DMS 273 treated with DMSO at 0.1 percent for 48 hours (cell line): ENCODE data around the gene NOL4L.

Source experiments
- DNase-seq: peaks from one replicate; lab custom pipeline; 2025; lab: John Stamatoyannopoulos, UW

The NOL4L gene

GRCh38 chr20:32539817-32540675 lies 45.1 kb downstream of the NOL4L start:
- DNase-seq = no peak

DNA sequence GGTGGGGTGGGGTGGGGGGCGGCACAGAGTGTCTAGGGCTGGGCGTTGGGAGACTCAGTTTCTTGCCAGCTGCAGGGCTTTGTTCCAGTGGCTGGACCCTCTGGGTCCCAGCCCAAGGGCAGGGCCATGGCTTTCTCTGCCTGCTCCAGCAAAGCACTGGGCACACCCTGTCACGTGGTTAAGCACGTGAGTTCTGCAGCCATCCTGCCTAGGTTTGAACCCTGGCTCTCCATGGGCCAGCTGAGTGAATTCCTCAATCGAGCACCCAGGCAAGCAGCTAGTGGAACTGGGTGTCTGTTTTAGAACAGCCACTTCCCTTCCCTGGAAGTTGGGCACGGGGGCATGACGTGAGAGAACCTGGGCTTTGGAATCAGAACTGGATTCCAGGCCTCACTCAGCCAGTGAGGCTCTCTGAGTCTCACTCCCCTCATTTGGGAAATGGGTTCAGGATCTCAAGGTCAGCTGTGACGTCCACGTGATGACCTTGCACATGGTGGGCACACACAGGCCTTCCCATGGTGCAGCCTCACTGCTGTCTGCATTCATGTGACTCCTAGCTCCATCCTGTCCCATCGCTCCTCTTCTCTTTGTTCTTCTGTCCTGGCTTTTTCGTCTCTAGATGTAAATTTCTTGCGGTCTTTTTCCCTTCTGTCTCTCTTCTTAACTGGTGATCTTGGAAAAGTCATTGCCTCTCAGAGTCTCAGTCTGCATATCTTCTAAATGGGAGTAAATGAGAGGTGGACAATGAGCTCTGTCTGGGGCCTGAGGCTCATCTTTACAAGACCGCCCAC lies 45.9 kb downstream of the NOL4L start:
- DNase-seq = no peak

GRCh38 chr20:32538526-32538939 lies 46.6 kb downstream of the NOL4L start:
- DNase-seq = no peak

- no peak for DNase-seq
These were observed 47.2 kb downstream of the NOL4L start for GRCh38 chr20:32537657-32538525.

GRCh38 chr20:32536851-32537656 lies 48.1 kb downstream of the NOL4L start:
- no peak for DNase-seq

- peak; percentile 75 for DNase-seq
These were observed 48.9 kb downstream of the NOL4L start for GRCh38 chr20:32535953-32536823.

DNA sequence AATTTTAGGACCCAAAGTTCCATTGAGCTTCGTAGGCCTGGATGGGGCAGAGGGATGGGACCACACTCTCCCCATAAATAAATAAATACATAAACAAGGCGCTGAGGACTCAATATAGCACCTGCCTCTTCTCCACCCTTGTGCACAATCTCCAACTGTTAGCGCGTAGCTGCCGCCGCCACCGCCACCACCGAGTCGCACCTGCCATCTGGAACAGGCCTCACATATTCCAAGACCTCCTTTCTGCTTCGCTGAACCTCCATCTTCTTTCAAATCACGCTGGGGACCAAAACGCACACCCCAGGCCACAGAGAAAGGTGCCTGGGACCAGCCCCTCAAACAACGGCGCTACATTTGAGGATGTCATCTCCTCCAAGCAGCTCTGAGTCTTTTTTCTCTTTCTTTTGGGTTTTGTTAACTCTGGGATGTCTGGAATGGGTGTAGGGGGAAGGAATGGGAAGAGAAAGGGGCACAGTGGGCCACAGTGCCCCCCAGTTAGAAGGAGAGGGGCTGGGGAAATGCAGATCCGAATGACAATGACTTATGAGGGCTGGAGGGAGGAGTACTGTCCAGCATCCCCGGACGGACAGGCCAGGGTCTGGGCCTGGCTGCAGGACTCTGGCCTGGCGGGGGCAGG lies 49.7 kb downstream of the NOL4L start:
- no peak for DNase-seq

- no peak for DNase-seq
These were observed 50.4 kb downstream of the NOL4L start for GRCh38 chr20:32534661-32535240.

DNA sequence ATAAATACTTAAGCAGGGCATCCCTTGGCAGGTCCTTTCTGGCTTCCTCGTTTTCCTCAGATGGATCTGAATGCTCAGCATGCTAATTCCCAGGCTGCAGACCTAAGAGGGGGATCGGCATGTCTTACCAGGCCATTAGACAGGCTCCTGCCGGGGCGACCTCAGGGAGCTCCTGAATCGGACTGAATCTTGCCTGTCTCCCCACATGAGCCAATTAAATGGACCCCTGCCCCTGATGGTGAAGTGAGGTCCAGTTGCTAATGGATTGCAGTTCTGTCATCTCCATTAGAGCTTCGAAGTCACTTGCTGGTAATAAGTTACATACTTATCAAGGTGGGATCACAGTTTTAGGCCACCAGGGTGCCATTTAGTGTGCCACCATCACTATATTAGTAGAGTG lies 51.4 kb downstream of the NOL4L start:
- no peak for DNase-seq

- DNase-seq = no peak
These were observed 52.9 kb downstream of the NOL4L start for GRCh38 chr20:32532246-32532645.

DNA sequence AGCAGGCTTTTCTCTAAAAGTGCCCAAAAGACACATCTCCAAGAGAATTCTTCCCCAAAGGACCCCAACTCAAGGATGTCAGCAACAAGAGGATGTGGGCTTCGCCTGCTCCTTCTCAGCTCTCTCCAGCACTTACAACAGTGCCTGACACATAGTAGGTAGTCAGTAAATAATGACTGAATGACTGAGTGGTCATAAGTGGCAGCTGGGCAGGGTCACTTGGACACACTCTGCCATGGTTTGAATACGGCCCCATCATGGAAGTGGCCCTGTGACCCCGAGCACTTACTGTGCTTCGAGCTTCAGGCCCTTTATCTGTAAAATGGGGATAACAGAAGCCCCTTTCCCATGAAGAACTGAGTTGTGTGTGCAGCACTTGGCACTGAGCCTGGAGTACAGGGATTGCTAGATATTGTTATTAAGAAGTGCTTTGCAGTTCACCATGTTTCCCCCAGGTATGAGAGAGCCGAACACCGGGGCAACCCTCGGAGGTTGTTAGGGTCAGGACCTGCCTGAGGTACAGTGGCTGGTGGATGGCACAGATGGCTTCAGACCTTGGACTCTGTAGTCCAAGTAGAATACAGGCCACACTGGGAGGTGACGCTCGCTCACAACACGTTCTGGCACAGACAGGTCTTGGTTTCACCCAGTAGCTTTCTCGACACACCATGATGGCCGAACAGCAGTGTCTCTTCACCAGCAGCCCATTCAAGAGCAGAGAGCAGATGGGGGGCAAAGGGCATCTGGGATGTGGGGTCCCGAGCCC lies 56.0 kb downstream of the NOL4L start:
- no peak for DNase-seq

GRCh38 chr20:32528171-32528891 lies 56.8 kb downstream of the NOL4L start:
- peak; percentile 38 for DNase-seq

DNA sequence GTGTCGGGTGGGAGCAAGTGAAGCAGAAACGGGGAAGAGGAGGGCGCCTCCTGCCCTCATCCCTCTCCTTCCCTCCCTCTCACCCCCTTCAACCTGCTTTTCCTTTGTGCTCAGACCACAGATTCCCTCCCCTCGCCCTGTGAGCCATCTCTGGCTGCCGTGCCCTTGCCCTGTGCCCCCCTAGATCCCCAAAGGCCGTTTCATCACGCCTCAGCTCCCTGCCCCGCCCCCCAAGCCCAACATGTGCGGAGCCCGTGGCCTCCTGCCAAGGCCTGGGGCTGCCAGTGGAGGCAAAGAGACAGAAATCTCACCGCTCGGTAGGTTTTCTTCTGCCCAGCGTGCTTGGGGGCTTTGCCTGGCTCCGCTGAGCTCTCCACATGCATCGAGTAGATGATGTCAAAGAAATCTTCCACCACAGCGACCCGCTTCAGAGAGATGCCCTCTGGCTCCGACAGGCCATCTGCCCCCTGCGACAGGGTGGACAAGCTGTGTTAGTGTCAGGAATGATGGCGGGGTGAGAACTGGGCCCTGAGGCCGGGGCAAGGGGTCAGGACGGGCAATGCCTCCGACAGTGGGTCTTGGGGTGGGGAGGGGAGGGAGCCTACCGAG lies 57.6 kb downstream of the NOL4L start:
- DNase-seq = peak; percentile 18

- no peak for DNase-seq
These were observed 58.1 kb downstream of the NOL4L start for GRCh38 chr20:32527052-32527446.

- no peak for DNase-seq
These were observed 58.6 kb downstream of the NOL4L start for GRCh38 chr20:32526541-32526940.

DNA sequence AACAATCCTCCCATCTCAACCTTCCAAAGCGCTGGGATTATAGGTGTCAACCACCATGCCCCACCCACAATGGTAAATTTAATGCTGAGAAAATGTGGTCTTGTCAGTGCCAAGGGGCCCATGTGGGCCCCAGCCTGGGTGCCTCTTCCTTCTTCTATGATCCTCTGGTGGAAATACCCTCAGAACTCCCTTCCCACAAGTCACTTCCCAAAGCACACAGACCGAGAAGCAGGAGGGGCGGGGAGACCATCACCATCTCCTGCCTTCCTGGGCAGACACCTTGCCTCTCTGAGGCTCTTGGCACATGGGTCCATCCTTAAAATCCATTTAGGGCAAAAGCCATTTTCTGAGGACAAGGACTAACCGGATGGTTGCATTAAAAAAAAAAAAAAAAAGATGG lies 59.0 kb downstream of the NOL4L start:
- no peak for DNase-seq

DNA sequence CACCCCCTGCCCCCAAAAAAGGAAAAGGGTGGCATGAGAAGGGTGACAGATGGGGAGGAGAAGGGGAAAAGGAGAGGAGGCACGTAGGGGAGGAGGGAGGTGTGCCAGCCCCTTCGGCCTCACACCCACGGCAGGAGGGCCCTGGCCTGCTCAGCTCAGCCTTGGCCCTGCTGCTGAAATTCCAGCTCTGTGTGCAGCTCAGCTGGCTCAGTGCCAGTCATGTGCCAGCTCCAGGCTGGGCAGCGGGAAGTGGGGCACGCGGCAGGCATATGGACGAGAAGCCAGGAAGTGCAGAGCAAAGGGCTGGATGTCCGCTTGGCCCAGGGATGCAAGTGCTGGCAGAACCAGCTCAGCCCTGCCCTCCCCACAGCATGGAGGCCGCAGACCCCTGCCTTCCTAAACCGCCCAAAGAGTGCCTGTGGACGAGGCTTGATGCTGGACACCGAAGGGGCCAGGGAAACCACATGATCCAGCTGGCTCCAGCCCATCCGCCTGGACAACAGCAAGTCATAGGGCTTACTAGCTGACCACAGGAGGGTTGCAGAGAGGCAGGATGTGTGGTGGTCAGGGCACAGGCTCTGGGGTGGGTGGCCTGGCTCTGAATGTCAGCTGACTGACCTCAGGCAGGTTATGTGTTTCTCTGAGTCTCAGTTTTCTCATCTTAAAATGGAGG lies 60.2 kb downstream of the NOL4L start:
- DNase-seq = peak; percentile 47
